ENCODE data around the gene STK25.

- TF ChIP-seq GATA3 (IDR thresholded peaks at IDR 0.05; ENCODE audit: low read depth, low read length) (no peak), GATA2 (IDR thresholded peaks at IDR 0.05; ENCODE audit: low read depth, low read length) (no peak)
Observed at GRCh38 chr2:241541564-241542277, 33.3 kb upstream of the STK25 start.
